ENCODE data around the gene GCNT1.

The GCNT1 gene

GRCh38 chr9:76542360-76542759 lies 83.4 kb downstream of the GCNT1 start:
- no peak for DNase-seq

- no peak for DNase-seq
Measured at GRCh38 chr9:76545191-76545590, 86.2 kb downstream of the GCNT1 start.

DNA sequence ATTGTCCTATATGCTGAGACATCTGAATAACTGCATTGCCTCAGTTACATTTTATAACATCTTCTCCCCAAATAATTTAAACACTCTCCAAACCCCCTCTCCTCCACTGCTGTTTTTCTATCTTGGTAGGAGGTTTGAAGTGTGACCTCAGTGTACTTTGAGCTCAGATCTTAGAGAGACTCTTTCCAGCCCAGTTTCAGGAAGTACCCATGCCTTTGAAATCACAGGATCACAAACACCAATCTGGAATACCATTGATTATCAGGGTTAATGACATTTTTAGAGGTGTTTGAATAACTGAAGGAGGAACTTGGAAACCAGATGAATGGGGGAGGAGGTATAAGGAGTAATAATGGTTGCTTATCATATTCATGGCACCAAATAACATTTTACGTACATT lies 93.2 kb downstream of the GCNT1 start:
- DNase-seq: no peak

- DNase-seq: no peak
Measured at GRCh38 chr9:76552751-76553455, 93.9 kb downstream of the GCNT1 start.

DNA sequence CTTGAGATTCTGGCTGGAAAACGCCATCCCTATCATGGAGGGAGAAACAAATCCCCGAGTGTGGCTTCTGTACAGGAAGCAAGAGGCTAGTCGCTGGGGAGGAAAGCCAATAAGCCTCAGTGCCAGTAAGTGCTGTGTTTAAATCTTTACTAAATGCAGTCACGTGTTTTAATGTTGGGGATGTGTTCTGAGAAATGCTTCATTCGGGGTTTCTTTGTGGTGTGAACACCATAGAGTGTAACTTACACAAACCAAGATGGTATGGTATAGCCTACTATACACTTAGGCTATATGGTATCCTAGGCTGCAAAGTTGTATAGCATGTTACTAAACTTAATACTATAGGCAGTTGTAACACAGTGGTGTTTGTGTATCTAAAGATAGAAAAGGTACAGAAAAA lies 94.7 kb downstream of the GCNT1 start:
- DNase-seq: no peak

Data from right hindlimb (tissue), 1 donor.